Measurements from ENCODE around the gene INAFM1.
"Not testable (repeated sequence)": the region's sequence is repeated elsewhere in the genome, so short reads cannot be mapped to it uniquely, and the experiment has no call there.

The INAFM1 gene

DNA sequence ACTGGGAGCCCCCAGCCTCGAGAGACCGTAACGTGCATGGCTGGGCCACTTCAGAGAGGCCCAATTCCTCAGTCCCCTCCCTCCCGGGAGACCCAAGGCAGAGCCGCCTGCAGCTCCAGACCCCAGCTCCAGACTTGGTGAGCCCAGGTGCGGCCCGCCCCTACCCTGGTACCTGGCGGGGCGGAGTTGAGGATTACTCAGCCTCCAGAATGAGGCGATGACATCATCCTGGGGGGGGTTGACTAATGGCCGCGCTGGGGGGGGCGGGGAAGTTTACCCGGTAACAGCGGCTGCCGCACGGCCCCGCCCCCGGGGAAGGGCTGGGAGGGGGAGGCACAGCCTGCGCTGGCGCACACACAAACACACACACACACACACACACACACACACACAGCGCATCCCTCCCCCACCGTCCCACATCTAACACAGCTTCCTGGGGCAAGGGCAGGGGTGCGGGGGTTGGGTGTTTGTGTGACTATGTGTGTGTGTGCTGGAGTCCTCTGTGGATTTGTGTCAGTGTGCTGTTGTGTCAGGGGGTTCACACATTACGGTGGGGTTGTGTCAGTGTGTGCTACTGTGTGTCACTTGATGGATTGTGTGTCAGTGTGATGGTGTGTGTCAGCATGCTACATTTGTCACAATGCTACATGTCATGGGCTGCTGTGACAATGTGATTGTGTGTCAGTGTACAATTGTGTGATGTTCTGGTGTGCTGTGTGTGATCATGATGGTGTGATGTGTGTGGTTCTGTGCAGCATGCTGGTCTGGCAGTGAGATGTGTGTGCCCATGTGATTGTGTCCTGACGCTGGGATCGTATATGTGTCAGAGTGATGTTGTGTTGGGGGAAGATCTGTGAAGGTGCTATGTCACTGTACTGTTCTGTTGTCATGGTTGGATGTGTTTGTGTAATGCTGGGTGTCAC lies 33.4 kb upstream of the INAFM1 start:
- Histone ChIP-seq H3K27me3 (peaks cover 49% of the 10 kb centered on the region), H3K4me1 (peaks cover 77% of the 10 kb centered on the region), H3K4me3 (peak overlapping the region; percentile 57; the same call in 1 of the 2 replicates), H3K27ac (no peak overlapping the region), H4K20me1 (peaks cover 11% of the 10 kb centered on the region), H3K9me3 (no peaks in the 10 kb centered on the region), H3K36me3 (no peaks in the 10 kb centered on the region), H3K4me2 (peak overlapping the region; percentile 68), H3K9ac (no peak overlapping the region)
- no peak for TF ChIP-seq Cebpa-rat (IDR thresholded peaks at IDR 0.05)

DNA sequence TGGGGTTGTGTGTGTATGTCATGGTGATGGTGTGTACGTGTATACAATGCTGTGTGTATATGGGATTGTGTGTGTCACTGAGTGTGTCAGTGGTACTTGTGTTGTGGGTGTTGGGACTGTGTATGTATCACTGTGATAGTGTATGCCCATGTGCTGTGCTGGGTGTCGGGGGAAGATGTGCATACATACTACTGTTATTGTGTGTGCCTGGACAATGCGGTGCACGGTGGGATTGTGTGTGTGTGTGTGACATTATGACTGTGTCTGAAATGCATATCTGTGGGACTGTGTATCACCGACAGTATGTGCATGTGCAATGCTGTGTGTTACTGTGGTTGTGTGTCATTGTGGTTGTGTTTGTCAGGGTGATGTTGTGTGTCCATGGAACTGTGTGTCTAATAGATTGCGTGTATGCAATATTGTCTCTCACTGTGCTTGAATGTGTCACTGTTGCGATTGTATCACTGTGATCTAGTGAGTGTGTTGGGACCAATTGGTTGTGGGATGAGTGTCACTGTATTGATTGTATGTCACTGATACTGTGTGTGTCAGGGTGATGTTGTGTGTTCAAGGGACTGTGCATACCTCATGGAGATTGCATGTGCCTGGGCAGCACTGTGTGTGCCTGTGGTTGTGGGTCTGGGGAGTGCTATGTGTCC lies 32.6 kb upstream of the INAFM1 start:
- TF ChIP-seq Cebpa-rat (IDR thresholded peaks at IDR 0.05) = no peak
- H4K20me1 ChIP-seq = peaks cover 11% of the 10 kb centered on the region
- H3K9me3 ChIP-seq = no peaks in the 10 kb centered on the region
- H3K27me3 ChIP-seq = peaks cover 49% of the 10 kb centered on the region
- no peaks in the 10 kb centered on the region for H3K36me3 ChIP-seq
- H3K4me3 ChIP-seq = no peak overlapping the region
- peaks cover 74% of the 10 kb centered on the region for H3K4me1 ChIP-seq
- H3K9ac ChIP-seq = no peak overlapping the region
- peak overlapping the region; percentile 68 for H3K4me2 ChIP-seq
- H3K27ac ChIP-seq = no peak overlapping the region

DNA sequence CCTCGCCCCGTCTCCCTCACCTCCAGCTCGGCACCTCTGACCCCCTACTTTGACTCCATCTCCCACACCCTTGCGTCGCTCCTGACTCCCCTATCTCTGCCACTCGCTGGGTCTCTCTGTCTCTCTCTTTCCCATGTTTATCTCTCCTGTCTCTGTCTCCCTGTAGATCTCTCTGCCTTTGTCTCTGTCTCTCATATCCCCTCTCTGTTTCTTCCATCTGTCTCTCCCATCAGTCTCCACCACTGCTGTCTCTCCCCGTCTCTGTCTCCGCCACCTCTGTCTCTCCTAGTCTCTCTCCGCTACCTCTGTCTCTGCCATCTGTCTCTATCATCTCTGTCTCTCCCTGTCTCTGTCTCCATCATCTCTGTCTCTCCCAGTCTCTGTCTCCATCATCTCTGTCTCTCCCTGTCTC lies 31.3 kb upstream of the INAFM1 start:
- Histone ChIP-seq H3K4me2 (peak overlapping the region; percentile 88), H3K4me1 (peaks cover 70% of the 10 kb centered on the region), H3K9ac (peak overlapping the region; percentile 63; the same call in 1 of the 2 replicates), H3K4me3 (peak overlapping the region; percentile 59; the same call in 1 of the 2 replicates), H3K36me3 (no peaks in the 10 kb centered on the region), H3K9me3 (no peaks in the 10 kb centered on the region), H3K27me3 (peaks cover 49% of the 10 kb centered on the region), H4K20me1 (peaks cover 11% of the 10 kb centered on the region), H3K27ac (peak overlapping the region; percentile 82; the same call in 1 of the 2 replicates)
- TF ChIP-seq Cebpa-rat (IDR thresholded peaks at IDR 0.05) = no peak

DNA sequence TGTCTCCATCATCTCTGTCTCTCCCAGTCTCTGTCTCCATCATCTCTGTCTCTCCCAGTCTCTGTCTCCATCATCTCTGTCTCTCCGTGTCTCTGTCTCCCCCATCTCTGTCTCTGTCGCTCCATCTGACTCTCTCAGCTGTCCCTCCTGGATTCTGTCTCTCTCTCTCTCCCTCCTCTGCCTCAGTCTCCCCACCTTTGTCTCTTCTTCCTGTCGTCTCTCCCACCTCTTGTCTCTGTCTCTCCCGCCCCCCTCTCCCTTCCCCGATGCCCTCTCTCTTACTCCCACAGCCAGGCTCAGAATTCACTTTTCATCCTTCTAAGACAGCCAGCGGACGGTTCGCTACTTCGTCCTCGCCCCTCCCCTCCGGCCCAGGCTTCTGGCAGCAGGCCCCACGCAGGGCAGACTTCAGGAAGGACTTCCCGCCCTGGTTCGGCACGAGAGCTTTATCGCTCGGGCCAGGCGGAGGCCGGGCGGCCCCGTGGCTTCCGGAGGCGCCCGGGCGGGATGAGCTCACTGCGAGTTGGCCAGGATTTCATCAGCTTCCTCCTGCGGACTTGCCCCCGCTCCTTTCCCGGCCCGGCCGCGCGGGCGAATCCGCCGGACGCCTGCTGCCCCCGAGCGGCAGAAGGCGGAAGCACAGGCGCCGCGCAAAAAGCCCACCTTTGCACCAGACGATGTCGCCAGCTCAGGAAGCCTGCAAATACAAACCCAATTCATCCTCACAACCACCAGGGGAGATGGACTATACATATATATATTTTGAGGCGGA lies 30.7 kb upstream of the INAFM1 start:
- Histone ChIP-seq H3K4me1 (peaks cover 65% of the 10 kb centered on the region), H3K9ac (peak overlapping the region; percentile 63), H3K36me3 (no peaks in the 10 kb centered on the region), H3K4me3 (peak overlapping the region; percentile 59), H3K27me3 (peaks cover 45% of the 10 kb centered on the region), H4K20me1 (peaks cover 11% of the 10 kb centered on the region), H3K4me2 (peak overlapping the region; percentile 88), H3K27ac (peak overlapping the region; percentile 82), H3K9me3 (no peaks in the 10 kb centered on the region)
- peak; percentile 77; the same call in 1 of the 2 replicates for TF ChIP-seq Cebpa-rat (IDR thresholded peaks at IDR 0.05)

DNA sequence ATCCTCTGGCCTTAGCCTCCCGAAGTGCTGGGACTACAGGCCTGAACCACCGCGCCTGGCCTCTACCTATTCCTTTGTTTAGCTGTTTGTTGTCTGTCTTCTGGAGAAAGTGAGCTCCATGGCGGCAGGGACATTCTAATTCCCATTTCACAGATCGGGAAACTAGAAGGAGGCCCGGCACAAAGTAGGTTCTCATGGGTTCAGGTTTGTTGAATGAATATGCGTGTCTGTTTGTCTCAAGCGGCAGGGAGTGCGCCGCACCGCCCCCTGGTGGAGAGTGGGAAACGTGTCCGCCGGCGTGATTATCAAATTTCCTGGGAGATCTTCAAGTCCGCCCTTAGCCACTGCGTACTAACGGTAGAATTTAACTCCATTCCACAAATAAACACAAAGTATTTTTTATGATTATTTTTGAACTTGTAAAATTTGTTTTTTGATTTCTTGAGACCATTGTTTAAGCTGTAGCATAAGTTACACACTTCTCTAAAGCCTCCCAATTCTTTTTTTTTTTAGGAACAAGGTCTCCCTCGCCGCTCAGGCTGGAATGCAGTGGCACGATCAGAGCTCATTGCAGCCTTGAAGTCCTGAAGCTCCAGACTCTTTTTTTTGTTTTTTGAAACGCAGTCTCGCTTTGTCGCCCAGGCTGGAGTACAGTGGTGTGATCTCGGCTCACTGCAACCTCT lies 27.2 kb upstream of the INAFM1 start:
- no peak overlapping the region for H3K4me2 ChIP-seq

DNA sequence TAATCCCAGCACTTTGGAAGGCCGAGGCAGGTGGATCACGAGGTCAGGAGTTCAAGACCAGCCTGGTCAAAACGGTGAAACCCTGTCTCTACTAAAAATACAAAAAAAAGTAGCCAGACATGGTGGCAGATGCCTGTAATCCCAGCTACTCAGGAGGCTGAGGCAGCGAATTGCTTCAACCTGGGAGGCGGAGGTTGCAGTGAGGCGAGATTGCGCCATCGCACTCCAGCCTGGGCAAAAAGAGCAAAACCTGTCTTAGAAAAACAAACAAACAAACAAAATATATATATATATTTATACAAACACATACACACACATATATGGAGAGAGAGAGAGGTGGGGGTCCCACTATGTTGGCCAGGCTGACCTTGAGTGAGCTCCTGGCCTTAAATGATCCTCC lies 21.7 kb upstream of the INAFM1 start:
- H3K9me3 ChIP-seq, H3K9ac ChIP-seq, H4K20me1 ChIP-seq, H3K36me3 ChIP-seq, H3K27ac ChIP-seq, H3K4me3 ChIP-seq, H3K27me3 ChIP-seq, H3K4me2 ChIP-seq: not testable (repeated sequence)
- H3K4me1 ChIP-seq = peaks cover 24% of the 10 kb centered on the region
- peak; percentile 37; the same call in 1 of the 2 replicates for TF ChIP-seq Cebpa-rat (IDR thresholded peaks at IDR 0.05)

More for the DNA sequence above, 27.2 kb upstream of the INAFM1 start:
- no peaks in the 10 kb centered on the region for H3K9me3 ChIP-seq
- TF ChIP-seq Cebpa-rat (IDR thresholded peaks at IDR 0.05) = no peak
- H4K20me1 ChIP-seq = no peaks in the 10 kb centered on the region
- H3K27ac ChIP-seq = no peak overlapping the region
- H3K36me3 ChIP-seq = no peaks in the 10 kb centered on the region
- H3K4me3 ChIP-seq = no peak overlapping the region
- no peak overlapping the region for H3K9ac ChIP-seq
- peaks cover 40% of the 10 kb centered on the region for H3K4me1 ChIP-seq
- H3K27me3 ChIP-seq = peaks cover 10% of the 10 kb centered on the region

DNA sequence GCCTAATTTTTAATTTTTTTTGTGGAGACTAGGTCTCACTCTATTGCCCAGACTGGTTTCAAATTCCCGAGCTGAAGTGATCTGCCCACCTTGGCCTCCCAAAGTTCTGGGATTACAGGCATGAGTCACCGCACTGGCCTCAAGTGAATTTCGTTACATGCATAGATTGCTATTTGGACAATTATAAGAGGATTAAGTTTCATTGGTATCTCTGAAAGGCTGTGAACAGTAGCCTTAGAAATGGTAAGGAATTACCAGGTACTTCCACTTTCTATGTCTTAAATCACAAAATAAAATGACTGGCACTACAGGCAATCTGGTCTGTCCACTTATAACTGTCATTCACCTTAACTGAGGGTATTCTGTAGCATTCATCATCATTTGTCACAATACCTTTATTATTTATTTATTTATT lies 21.2 kb upstream of the INAFM1 start:
- Histone ChIP-seq H3K9ac (no peak overlapping the region), H3K27ac (no peak overlapping the region), H3K4me2 (no peak overlapping the region), H4K20me1 (peaks cover 12% of the 10 kb centered on the region), H3K36me3 (peaks cover 4% of the 10 kb centered on the region; the same call in 1 of the 2 replicates), H3K4me1 (peaks cover 29% of the 10 kb centered on the region), H3K9me3 (no peaks in the 10 kb centered on the region), H3K4me3 (no peak overlapping the region), H3K27me3 (no peaks in the 10 kb centered on the region)
- no peak for TF ChIP-seq Cebpa-rat (IDR thresholded peaks at IDR 0.05)

DNA sequence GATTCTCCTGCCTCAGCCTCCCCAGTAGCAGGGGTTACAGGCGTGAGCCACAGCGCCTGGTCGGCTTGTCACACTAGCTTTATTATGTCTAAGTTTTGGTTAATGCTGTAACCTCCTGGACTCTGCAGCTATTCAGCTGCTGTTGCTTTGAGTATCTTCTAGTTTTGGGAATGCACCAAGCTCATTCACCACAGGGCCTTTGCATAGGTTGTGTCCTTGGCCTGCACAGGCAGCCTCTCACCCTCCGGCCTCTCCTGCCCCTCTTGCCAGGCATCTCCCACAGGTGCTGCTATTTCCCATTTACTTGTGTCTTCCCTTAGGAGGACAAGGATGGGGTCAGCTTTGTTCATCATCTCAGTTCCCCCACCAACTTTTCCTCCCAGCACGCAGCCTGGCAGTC lies 20.7 kb upstream of the INAFM1 start:
- no peak for TF ChIP-seq Cebpa-rat (IDR thresholded peaks at IDR 0.05)
- H3K9ac ChIP-seq = no peak overlapping the region

More for the DNA sequence above, 20.7 kb upstream of the INAFM1 start:
- Histone ChIP-seq H3K36me3 (peaks cover 9% of the 10 kb centered on the region), H3K4me2 (no peak overlapping the region), H3K4me1 (peaks cover 34% of the 10 kb centered on the region), H3K4me3 (no peak overlapping the region), H3K27ac (no peak overlapping the region), H4K20me1 (peaks cover 17% of the 10 kb centered on the region), H3K27me3 (no peaks in the 10 kb centered on the region), H3K9me3 (no peaks in the 10 kb centered on the region)
